KMS-11 (cell line): ENCODE measurements around the gene LRRK1.

Source experiments
- H2AFZ ChIP-seq: fragments of 200-600 bp; sonication (generic); 2 replicates; pipeline ENCODE4 v1.6.1; 2016; ENCODE audit warnings: antibody characterized with exemption, mixed run types, low read depth
- H3K27ac ChIP-seq: fragments of 200-600 bp; sonication (generic); 2 replicates; pipeline ENCODE4 v1.6.1; 2016; ENCODE audit warnings: mild to moderate bottlenecking, mixed run types
- H3K27me3 ChIP-seq: fragments of 200-600 bp; sonication (generic); 2 replicates; pipeline ENCODE4 v1.6.1; 2017; ENCODE audit warnings: mild to moderate bottlenecking, low read depth, mixed run types, moderate library complexity; ENCODE audit not compliant: insufficient read depth
- H3K36me3 ChIP-seq: fragments of 200-600 bp; sonication (generic); 2 replicates; pipeline ENCODE4 v1.6.1; 2017; ENCODE audit warnings: mild to moderate bottlenecking, mixed run types; ENCODE audit not compliant: insufficient read depth
- H3K4me1 ChIP-seq: fragments of 200-600 bp; sonication (generic); 2 replicates; pipeline ENCODE4 v1.6.1; 2016; ENCODE audit warnings: mild to moderate bottlenecking, low read depth, mixed run types; ENCODE audit not compliant: poor library complexity, severe bottlenecking
- H3K4me2 ChIP-seq: fragments of 200-600 bp; sonication (generic); 2 replicates; pipeline ENCODE4 v1.7.0; 2016; ENCODE audit warnings: mild to moderate bottlenecking, mixed run types
- H3K4me3 ChIP-seq: fragments of 200-600 bp; sonication (generic); IDR thresholded peaks from 2 replicates; pipeline ENCODE4 v1.6.1; 2017; ENCODE audit warnings: low read depth, low read length, mixed read lengths; ENCODE audit not compliant: insufficient read depth
- H3K79me2 ChIP-seq: fragments of 200-600 bp; sonication (generic); 2 replicates; pipeline ENCODE4 v1.6.1; 2016; ENCODE audit warnings: low read depth, mixed run types; ENCODE audit not compliant: insufficient read depth
- H3K9ac ChIP-seq: fragments of 200-600 bp; sonication (generic); 2 replicates; pipeline ENCODE4 v1.6.1; 2016; ENCODE audit warnings: mild to moderate bottlenecking, mixed run types
- H4K20me1 ChIP-seq: fragments of 200-600 bp; sonication (generic); 2 replicates; pipeline ENCODE4 v1.6.1; 2016; ENCODE audit warnings: mild to moderate bottlenecking, mixed run types; ENCODE audit not compliant: insufficient read depth
- CTCF ChIP-seq: fragments of 200-600 bp; sonication (generic); conservative IDR thresholded peaks from 2 replicates; pipeline ENCODE4 v1.6.1; 2017; ENCODE audit warnings: low read depth, mild to moderate bottlenecking, antibody characterized with exemption, low read length, moderate library complexity, mixed read lengths

The LRRK1 gene

GRCh38 chr15:100925480-100925879 lies 6.3 kb downstream of the LRRK1 start:
- H3K4me1 ChIP-seq = no peaks in the 10 kb centered on the region
- no peak overlapping the region for H2AFZ ChIP-seq
- H3K27ac ChIP-seq = no peak overlapping the region
- H3K27me3 ChIP-seq = peaks cover 4% of the 10 kb centered on the region; the same call in 1 of the 2 replicates
- no peaks in the 10 kb centered on the region for H3K36me3 ChIP-seq
- H3K4me2 ChIP-seq = no peak overlapping the region
- no peak overlapping the region for H3K4me3 ChIP-seq
- no peak for TF ChIP-seq CTCF
- no peak overlapping the region for H3K9ac ChIP-seq
- H4K20me1 ChIP-seq = no peaks in the 10 kb centered on the region
- no peaks in the 10 kb centered on the region for H3K79me2 ChIP-seq

- H3K4me3 ChIP-seq = no peak overlapping the region
- H3K27me3 ChIP-seq = no peaks in the 10 kb centered on the region
- no peak overlapping the region for H3K27ac ChIP-seq
- H3K4me2 ChIP-seq = no peak overlapping the region
- no peak for TF ChIP-seq CTCF
- H3K36me3 ChIP-seq = no peaks in the 10 kb centered on the region
- no peaks in the 10 kb centered on the region for H3K79me2 ChIP-seq
- no peak overlapping the region for H2AFZ ChIP-seq
- H3K4me1 ChIP-seq = no peaks in the 10 kb centered on the region
- no peaks in the 10 kb centered on the region for H4K20me1 ChIP-seq
- H3K9ac ChIP-seq = no peak overlapping the region
Observed at GRCh38 chr15:100926258-100926657, 7.1 kb downstream of the LRRK1 start.

- Histone ChIP-seq H3K9ac (no peak overlapping the region), H3K27ac (no peak overlapping the region), H3K36me3 (no peaks in the 10 kb centered on the region), H3K4me2 (no peak overlapping the region), H3K27me3 (no peaks in the 10 kb centered on the region), H3K79me2 (no peaks in the 10 kb centered on the region), H3K4me3 (no peak overlapping the region), H4K20me1 (no peaks in the 10 kb centered on the region), H3K4me1 (no peaks in the 10 kb centered on the region), H2AFZ (no peak overlapping the region)
- TF ChIP-seq CTCF = no peak
Observed at GRCh38 chr15:100926971-100927756, 8.0 kb downstream of the LRRK1 start.

- Histone ChIP-seq H2AFZ (no peak overlapping the region), H3K36me3 (no peaks in the 10 kb centered on the region), H4K20me1 (no peaks in the 10 kb centered on the region), H3K4me2 (no peak overlapping the region), H3K4me3 (no peak overlapping the region), H3K79me2 (no peaks in the 10 kb centered on the region), H3K27ac (no peak overlapping the region), H3K4me1 (no peaks in the 10 kb centered on the region), H3K27me3 (no peaks in the 10 kb centered on the region), H3K9ac (no peak overlapping the region)
- TF ChIP-seq CTCF = no peak
Observed at GRCh38 chr15:100928632-100929280, 9.6 kb downstream of the LRRK1 start.
